ENCODE results near the gene RUBCNL. TPM values are rescaled to one million over a fixed set of nuclear protein-coding genes. Genes with fewer than 3 reads are reported as not detected.

The RUBCNL gene
- total and polyA plus RNA-seq, 2 experiments from 2014 or later, result 4.2 to 5.9 TPM

Small RNA genes lying within 50 kb of the gene (small RNA-seq; reads per million reads assigned to genes)
- 119 reads per million, percentile 99 among the genes with 10 or more reads in this experiment for gene RNU2-6P (ENCODE audit: low replicate concordance)
- gene RNU6-68P (ENCODE audit: low replicate concordance), result not detected

Other genes with a start within 250 kb of the RUBCNL start
- 3.4 and 6.6 TPM in 2 replicates for gene LCP1, start 205.1 kb downstream of the RUBCNL start, total RNA-seq (2014; rRNA removed; shearing (Covaris generic))
- 1.9 and 2.7 TPM in 2 replicates for gene LCP1, start 205.1 kb downstream of the RUBCNL start, polyA plus RNA-seq (2016; fragmentation: Nextera tagmentation; extraction: Ambion mirVana)
- not detected in 2 replicates for gene LRRC63, start 175.3 kb downstream of the RUBCNL start, total RNA-seq (2014; rRNA removed; shearing (Covaris generic))
- gene LRRC63, start 175.3 kb downstream of the RUBCNL start, polyA plus RNA-seq (2016; fragmentation: Nextera tagmentation; extraction: Ambion mirVana), result not detected in 2 replicates
- gene LRCH1, start 165.9 kb upstream of the RUBCNL start, total RNA-seq (2014; rRNA removed; shearing (Covaris generic)), result 8.0 and 9.2 TPM in 2 replicates
- gene LRCH1, start 165.9 kb upstream of the RUBCNL start, polyA plus RNA-seq (2016; fragmentation: Nextera tagmentation; extraction: Ambion mirVana), result 3.1 and 3.9 TPM in 2 replicates